Liver (tissue), 9 donors: Measurements from ENCODE around the gene PGBD5. TPM values are rescaled to one million over a fixed set of nuclear protein-coding genes. Genes with fewer than 3 reads are reported as not detected.

Experiments used
- DNase-seq: peaks from one replicate; pipeline ENCODE4 v3.0.0-alpha.2; 2017; ENCODE audit warnings: low spot score
- H3K27ac ChIP-seq, 2 donors: one replicate each; pipeline ENCODE4 v1.7.0; 2013; ENCODE audit warnings: inconsistent platforms in 2 of 2, low read length in 2 of 2, control low read depth in 1 of 2, low read depth in 1 of 2, mild to moderate bottlenecking in 1 of 2
- H3K27me3 ChIP-seq, 4 donors: one replicate each; pipeline versions ENCODE4 v1.6.1 to v1.7.0; 2013; ENCODE audit warnings: low read length in 3 of 4, inconsistent platforms in 1 of 4, mild to moderate bottlenecking in 1 of 4, moderate library complexity in 1 of 4; ENCODE audit not compliant: control insufficient read depth in 4 of 4, insufficient read depth in 4 of 4
- H3K36me3 ChIP-seq, 4 donors: one replicate each; pipeline versions ENCODE4 v1.6.1 to v1.7.0; 2013; ENCODE audit warnings: low read length in 3 of 4, mild to moderate bottlenecking in 3 of 4, low read depth in 1 of 4, moderate library complexity in 1 of 4; ENCODE audit not compliant: control insufficient read depth in 4 of 4, insufficient read depth in 3 of 4
- H3K4me1 ChIP-seq, 4 donors: one replicate each; pipeline versions ENCODE4 v1.6.1 to v1.7.0; 2013; ENCODE audit warnings: low read length in 3 of 4, mild to moderate bottlenecking in 3 of 4, moderate library complexity in 1 of 4; ENCODE audit not compliant: control insufficient read depth in 4 of 4, insufficient read depth in 4 of 4
- H3K4me3 ChIP-seq, 3 donors: one replicate each; pipeline versions ENCODE4 v1.6.1 to v1.7.0; 2013; ENCODE audit warnings: low read length in 3 of 3, control low read depth in 1 of 3, low read depth in 1 of 3, mild to moderate bottlenecking in 1 of 3
- H3K9ac ChIP-seq, 2 donors: one replicate each; pipeline ENCODE4 v1.7.0; 2013; ENCODE audit warnings: low read length in 2 of 2, mild to moderate bottlenecking in 2 of 2, moderate library complexity in 2 of 2, control low read depth in 1 of 2, low read depth in 1 of 2
- H3K9me3 ChIP-seq, 4 donors: one replicate each; pipeline versions ENCODE4 v1.6.1 to v1.7.0; 2013; ENCODE audit warnings: low read length in 3 of 4; ENCODE audit not compliant: control insufficient read depth in 4 of 4
- ATF3 ChIP-seq: IDR thresholded peaks from 2 replicates; pipeline ENCODE4 v1.6.1; 2016; ENCODE audit warnings: antibody characterized with exemption
- EGR1 ChIP-seq, 2 donors: IDR thresholded peaks; 2 replicates each; pipeline ENCODE4 v1.6.1; 2016 to 2018; ENCODE audit warnings: antibody characterized with exemption in 2 of 2, low read depth in 2 of 2
- FOXA1 ChIP-seq: IDR thresholded peaks from 2 replicates; pipeline ENCODE4 v1.6.1; 2016; ENCODE audit warnings: antibody characterized with exemption
- HNF4G ChIP-seq: IDR thresholded peaks from 2 replicates; pipeline ENCODE4 v1.6.1; 2016; ENCODE audit warnings: antibody characterized with exemption
- JUND ChIP-seq, 2 donors: IDR thresholded peaks; 2 replicates each; pipeline ENCODE4 v1.6.1; 2016; ENCODE audit warnings: antibody characterized with exemption in 2 of 2
- NR2F2 ChIP-seq: IDR thresholded peaks from 2 replicates; pipeline ENCODE4 v1.6.1; 2016; ENCODE audit warnings: antibody characterized with exemption
- RAD21 ChIP-seq, 2 donors: IDR thresholded peaks; 2 replicates each; pipeline ENCODE4 v1.6.1; 2016; ENCODE audit warnings: antibody characterized with exemption in 2 of 2, mild to moderate bottlenecking in 2 of 2
- REST ChIP-seq: IDR thresholded peaks from 2 replicates; pipeline ENCODE4 v1.6.1; 2016; ENCODE audit warnings: antibody characterized with exemption, mild to moderate bottlenecking
- RXRA ChIP-seq, 2 donors: IDR thresholded peaks; 2 replicates each; pipeline ENCODE4 v1.6.1; 2017 to 2018; ENCODE audit warnings: antibody characterized with exemption in 2 of 2, mild to moderate bottlenecking in 1 of 2
- SP1 ChIP-seq: IDR thresholded peaks from 2 replicates; pipeline ENCODE4 v1.6.1; 2018; ENCODE audit warnings: antibody characterized with exemption, mild to moderate bottlenecking
- ZBTB33 ChIP-seq: IDR thresholded peaks from 2 replicates; pipeline ENCODE4 v1.6.1; 2016; ENCODE audit warnings: antibody characterized with exemption
- WGBS: extraction: QIAGEN DNeasy Blood & Tissue Kit; methylation state at CpG from one replicate; pipeline ENCODE4 v1.1.7; 2013; 5-methylcytosine and 5-hydroxymethylcytosine counted together
- polyA plus RNA-seq, 2 donors: library from polyadenylated mRNA; stranded (reverse) in 1 of 2; unstranded in 1 of 2; fragments of 200-250 nt in 1 of 2; fragments of >200 nt in 1 of 2; fragmentation: Nextera tagmentation in 1 of 2; extraction: Ambion mirVana in 1 of 2; gene quantifications; one replicate each; pipeline versions ENCODE4 v1.2.1 to v1.2.3, GENCODE V29; 2013 to 2015
- total RNA-seq, 2 donors: library from RNA; depleted of rRNA; stranded (reverse); fragments of >200 nt; gene quantifications; one replicate each; pipeline ENCODE4 v1.2.3, GENCODE V29; 2014
- donor health status: healthy.
- donor health status: healthy.
- donor health status: healthy.
- donor health status: healthy.
- donor health status: healthy.

Gene PGBD5
- total and polyA plus RNA-seq, 4 donors: 0.88 to 5.4 (median 2.7) TPM

- TF ChIP-seq REST (no peak), NR2F2 (no peak), RAD21 (IDR thresholded peaks at IDR 0.05) (no peak), ZBTB33 (no peak)
Measured at GRCh38 chr1:230356869-230357794, 69.0 kb downstream of the PGBD5 start (continued).

GRCh38 chr1:230356190-230356589 lies 69.9 kb downstream of the PGBD5 start:
- WGBS: 93% methylated on average over 6 of the region's 6 CpGs
- Histone ChIP-seq H3K27ac (no peak overlapping the region), H3K27me3 (no peaks in the 10 kb centered on the region), H3K9me3 (no peaks in the 10 kb centered on the region), H3K4me1 (peaks cover 1 to 18% (median 12%) of the 10 kb centered on the region in 4 donors), H3K36me3 (no peaks in the 10 kb centered on the region), H3K4me3 (no peak overlapping the region), H3K9ac (no peak overlapping the region)
- TF ChIP-seq ZBTB33: no peak
- TF ChIP-seq EGR1 (IDR thresholded peaks at IDR 0.05; ENCODE audit: low read depth in 2 of 2): no peak
- TF ChIP-seq ATF3: no peak
- no peak for TF ChIP-seq SP1
- no peak for TF ChIP-seq FOXA1
- TF ChIP-seq NR2F2: no peak
- no peak for TF ChIP-seq JUND (IDR thresholded peaks at IDR 0.05)
- no peak for TF ChIP-seq RAD21 (IDR thresholded peaks at IDR 0.05)
- no peak for TF ChIP-seq RXRA (IDR thresholded peaks at IDR 0.05)
- no peak for DNase-seq

GRCh38 chr1:230355594-230355993 lies 70.5 kb downstream of the PGBD5 start:
- peaks cover 6 to 24% (median 18%) of the 10 kb centered on the region in 4 donors for H3K4me1 ChIP-seq
- TF ChIP-seq JUND (IDR thresholded peaks at IDR 0.05) (no peak), ZBTB33 (no peak), HNF4G (no peak)
- no peaks in the 10 kb centered on the region for H3K9me3 ChIP-seq
- no peak overlapping the region for H3K27ac ChIP-seq
- no peak for DNase-seq
- H3K36me3 ChIP-seq: no peaks in the 10 kb centered on the region
- H3K4me3 ChIP-seq: no peak overlapping the region
- H3K9ac ChIP-seq: no peak overlapping the region
- H3K27me3 ChIP-seq: no peaks in the 10 kb centered on the region
- 93% methylated on average over 10 of the region's 10 CpGs for WGBS
